A673 (cell line): Measurements from ENCODE around the gene PMP22.

Experiments used
- EZH2 ChIP-seq: fragments of 200-600 bp; sonication (generic); IDR thresholded peaks from 2 replicates; pipeline ENCODE4 v1.6.1; 2017; ENCODE audit warnings: borderline replicate concordance, low read depth, mild to moderate bottlenecking, mixed read lengths, antibody characterized with exemption, low read length; ENCODE audit not compliant: poor library complexity, severe bottlenecking
- TF ChIP-seq, protein P1 (sequence below): fragments of 300-800, 200-600 bp; sonication (generic); conservative IDR thresholded peaks from 2 replicates; pipeline ENCODE4 v1.5.1; 2017; ENCODE audit warnings: low read depth, mild to moderate bottlenecking, antibody characterized with exemption, low read length, moderate library complexity, mixed read lengths

DNA sequence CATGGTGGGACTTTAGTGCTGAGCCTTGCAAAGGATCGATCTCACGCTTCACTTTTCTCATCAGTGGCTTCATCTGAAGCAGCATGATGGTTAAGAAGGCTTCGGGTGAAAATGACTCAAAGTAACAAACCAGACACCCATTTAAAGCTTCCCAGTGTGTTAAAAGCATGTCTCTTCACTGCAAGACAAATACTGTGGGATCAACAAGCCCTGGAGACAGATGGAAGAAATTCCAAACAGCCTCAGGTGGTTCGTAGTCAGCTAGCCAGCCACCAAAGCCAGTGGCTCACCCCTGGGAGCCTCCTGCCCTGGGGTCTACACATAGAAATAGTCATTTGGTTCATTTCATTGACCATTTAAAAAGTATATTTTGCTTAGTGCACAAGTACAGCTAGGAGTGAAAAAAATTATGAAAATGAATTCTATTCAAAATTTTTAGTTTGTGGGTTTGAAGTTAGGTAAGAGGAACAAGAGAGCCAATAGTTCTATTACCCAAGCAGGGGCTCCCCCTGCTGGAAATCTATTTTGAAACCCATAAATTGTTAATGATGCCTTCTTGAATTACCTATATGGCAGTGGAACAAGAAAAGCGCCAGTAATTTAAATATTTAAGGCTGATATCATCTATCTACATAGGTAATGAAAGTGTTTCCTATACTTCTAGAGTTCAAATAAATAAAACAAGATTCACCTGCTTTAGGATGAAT lies 51.6 kb downstream of the PMP22 start:
- no peak for TF ChIP-seq EZH2
- TF ChIP-seq, protein P1, sequence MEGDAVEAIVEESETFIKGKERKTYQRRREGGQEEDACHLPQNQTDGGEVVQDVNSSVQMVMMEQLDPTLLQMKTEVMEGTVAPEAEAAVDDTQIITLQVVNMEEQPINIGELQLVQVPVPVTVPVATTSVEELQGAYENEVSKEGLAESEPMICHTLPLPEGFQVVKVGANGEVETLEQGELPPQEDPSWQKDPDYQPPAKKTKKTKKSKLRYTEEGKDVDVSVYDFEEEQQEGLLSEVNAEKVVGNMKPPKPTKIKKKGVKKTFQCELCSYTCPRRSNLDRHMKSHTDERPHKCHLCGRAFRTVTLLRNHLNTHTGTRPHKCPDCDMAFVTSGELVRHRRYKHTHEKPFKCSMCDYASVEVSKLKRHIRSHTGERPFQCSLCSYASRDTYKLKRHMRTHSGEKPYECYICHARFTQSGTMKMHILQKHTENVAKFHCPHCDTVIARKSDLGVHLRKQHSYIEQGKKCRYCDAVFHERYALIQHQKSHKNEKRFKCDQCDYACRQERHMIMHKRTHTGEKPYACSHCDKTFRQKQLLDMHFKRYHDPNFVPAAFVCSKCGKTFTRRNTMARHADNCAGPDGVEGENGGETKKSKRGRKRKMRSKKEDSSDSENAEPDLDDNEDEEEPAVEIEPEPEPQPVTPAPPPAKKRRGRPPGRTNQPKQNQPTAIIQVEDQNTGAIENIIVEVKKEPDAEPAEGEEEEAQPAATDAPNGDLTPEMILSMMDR: peak; percentile 51
